Measurements from ENCODE around the gene CD93. TPM values are rescaled to one million over a fixed set of nuclear protein-coding genes. Genes with fewer than 3 reads are reported as not detected.

The CD93 gene
- total RNA-seq, 2 experiments from 2014 or later, result 1.1 TPM

- Histone ChIP-seq H3K9me3 (ENCODE audit: control insufficient read depth in 1 of 2, insufficient read depth in 1 of 2, low read length in 2 of 2) (no peaks in the 10 kb centered on the region), H3K27ac (ENCODE audit: low read depth in 1 of 2, low read length in 2 of 2) (no peak overlapping the region), H3K27me3 (ENCODE audit: control insufficient read depth in 1 of 2, insufficient read depth in 2 of 2, low read length in 2 of 2) (no peaks in the 10 kb centered on the region), H3K4me3 (ENCODE audit: low read length) (no peak overlapping the region), H3K36me3 (ENCODE audit: insufficient read depth, low read length) (no peaks in the 10 kb centered on the region), H3K4me1 (ENCODE audit: insufficient read depth, low read length) (peaks cover 16% of the 10 kb centered on the region)
- H3K27ac Mint-ChIP-seq, result no peak overlapping the region
- no peaks in the 10 kb centered on the region for H3K9me3 Mint-ChIP-seq
- ChIA-PET POLR2A (no interaction called here), CTCF (no interaction called here)
- H3K27me3 Mint-ChIP-seq, result no peaks in the 10 kb centered on the region
- H3K4me3 Mint-ChIP-seq, result no peak overlapping the region
- no peaks in the 10 kb centered on the region for H3K4me1 Mint-ChIP-seq (ENCODE audit: low read depth)
- DNase-seq (peak in 2 of 14 experiments; percentile 27 to 48), ATAC-seq (ENCODE audit: poor library complexity) (no peak)
- intact Hi-C loops (cut with DNase I, micrococcal nuclease), result no loop called here
- TF ChIP-seq CTCF (IDR thresholded peaks at IDR 0.05), result no peak
- H3K36me3 Mint-ChIP-seq (ENCODE audit: low read depth), result no peaks in the 10 kb centered on the region
Observed at GRCh38 chr20:23132293-23132929, 46.3 kb upstream of the CD93 start.

- H3K27ac ChIP-seq (ENCODE audit: low read depth in 1 of 2, low read length in 2 of 2), result no peak overlapping the region
Observed at GRCh38 chr20:23131766-23132165, 45.6 kb upstream of the CD93 start.

GRCh38 chr20:23130622-23131140 is 44.6 kb upstream of the CD93 start:
- Mint-ChIP-seq H3K4me1 (ENCODE audit: low read depth) (no peaks in the 10 kb centered on the region), H3K4me3 (no peak overlapping the region), H3K27me3 (no peaks in the 10 kb centered on the region), H3K27ac (no peak overlapping the region), H3K9me3 (no peaks in the 10 kb centered on the region), H3K36me3 (ENCODE audit: low read depth) (no peaks in the 10 kb centered on the region)
- DNase-seq (no peak), ATAC-seq (ENCODE audit: poor library complexity) (no peak)
- Histone ChIP-seq H3K36me3 (ENCODE audit: insufficient read depth, low read length) (no peaks in the 10 kb centered on the region), H3K4me3 (ENCODE audit: low read length) (no peak overlapping the region), H3K9me3 (ENCODE audit: control insufficient read depth in 1 of 2, insufficient read depth in 1 of 2, low read length in 2 of 2) (no peaks in the 10 kb centered on the region), H3K27me3 (ENCODE audit: control insufficient read depth in 1 of 2, insufficient read depth in 2 of 2, low read length in 2 of 2) (no peaks in the 10 kb centered on the region), H3K27ac (ENCODE audit: low read depth in 1 of 2, low read length in 2 of 2) (no peak overlapping the region), H3K4me1 (ENCODE audit: insufficient read depth, low read length) (peaks cover 24% of the 10 kb centered on the region)
- TF ChIP-seq CTCF (IDR thresholded peaks at IDR 0.05), result no peak
- CTCF ChIA-PET, result no interaction called here
- intact Hi-C loops (cut with DNase I, micrococcal nuclease), result no loop called here
- POLR2A ChIA-PET, result no interaction called here

More at GRCh38 chr20:23131766-23132165, 45.6 kb upstream of the CD93 start:
- H3K4me3 ChIP-seq (ENCODE audit: low read length), result no peak overlapping the region
- no peak for TF ChIP-seq CTCF (IDR thresholded peaks at IDR 0.05)
- ChIA-PET POLR2A (no interaction called here), CTCF (no interaction called here)
- no peak for ATAC-seq (ENCODE audit: poor library complexity)
- no peaks in the 10 kb centered on the region for H3K4me1 Mint-ChIP-seq (ENCODE audit: low read depth)
- H3K36me3 Mint-ChIP-seq (ENCODE audit: low read depth), result no peaks in the 10 kb centered on the region
- H3K4me3 Mint-ChIP-seq, result no peak overlapping the region
- DNase-seq, result no peak
- no peaks in the 10 kb centered on the region for H3K9me3 Mint-ChIP-seq
- H3K4me1 ChIP-seq (ENCODE audit: insufficient read depth, low read length), result peaks cover 20% of the 10 kb centered on the region
- intact Hi-C loops (cut with DNase I, micrococcal nuclease), result no loop called here
- H3K27me3 Mint-ChIP-seq, result no peaks in the 10 kb centered on the region
- no peaks in the 10 kb centered on the region for H3K36me3 ChIP-seq (ENCODE audit: insufficient read depth, low read length)
- no peak overlapping the region for H3K27ac Mint-ChIP-seq
- no peaks in the 10 kb centered on the region for H3K9me3 ChIP-seq (ENCODE audit: control insufficient read depth in 1 of 2, insufficient read depth in 1 of 2, low read length in 2 of 2)
- H3K27me3 ChIP-seq (ENCODE audit: control insufficient read depth in 1 of 2, insufficient read depth in 2 of 2, low read length in 2 of 2), result no peaks in the 10 kb centered on the region

All from CD4-positive, alpha-beta T cell (primary cell).